ENCODE data around the gene ANKRD33B.
A peak's percentile ranks its signal among the peaks of the same experiment; 100 is the strongest.

The ANKRD33B gene

GRCh38 chr5:10530601-10531320 lies 33.1 kb upstream of the ANKRD33B start:
- TF ChIP-seq CTCF (IDR thresholded peaks at IDR 0.05; ENCODE audit: insufficient read depth, low read depth, low read length, missing control alignments) = no peak
- no peak overlapping the region for H3K4me3 ChIP-seq (ENCODE audit: low read depth, low read length)
- no peak for DNase-seq (ENCODE audit: low read depth)

GRCh38 chr5:10532421-10532820 lies 31.4 kb upstream of the ANKRD33B start:
- no peak for TF ChIP-seq CTCF (IDR thresholded peaks at IDR 0.05; ENCODE audit: insufficient read depth, low read depth, low read length, missing control alignments)
- no peak for DNase-seq (ENCODE audit: low read depth)
- H3K4me3 ChIP-seq (ENCODE audit: low read depth, low read length) = no peak overlapping the region

GRCh38 chr5:10533226-10533625 lies 30.6 kb upstream of the ANKRD33B start:
- no peak overlapping the region for H3K4me3 ChIP-seq (ENCODE audit: low read depth, low read length)
- no peak for DNase-seq (ENCODE audit: low read depth)
- TF ChIP-seq CTCF (IDR thresholded peaks at IDR 0.05; ENCODE audit: insufficient read depth, low read depth, low read length, missing control alignments) = no peak

- H3K4me3 ChIP-seq (ENCODE audit: low read depth, low read length) = no peak overlapping the region
- TF ChIP-seq CTCF (IDR thresholded peaks at IDR 0.05; ENCODE audit: insufficient read depth, low read depth, low read length, missing control alignments) = no peak
- no peak for DNase-seq (ENCODE audit: low read depth)
Observed at GRCh38 chr5:10534561-10535530, 29.0 kb upstream of the ANKRD33B start.

GRCh38 chr5:10536511-10536910 lies 27.4 kb upstream of the ANKRD33B start:
- TF ChIP-seq CTCF (IDR thresholded peaks at IDR 0.05; ENCODE audit: insufficient read depth, low read depth, low read length, missing control alignments) = no peak
- no peak for DNase-seq (ENCODE audit: low read depth)
- no peak overlapping the region for H3K4me3 ChIP-seq (ENCODE audit: low read depth, low read length)

- no peak for TF ChIP-seq CTCF (IDR thresholded peaks at IDR 0.05; ENCODE audit: insufficient read depth, low read depth, low read length, missing control alignments)
- no peak overlapping the region for H3K4me3 ChIP-seq (ENCODE audit: low read depth, low read length)
- DNase-seq (ENCODE audit: low read depth) = peak; percentile 17
Observed at GRCh38 chr5:10536931-10537579, 26.8 kb upstream of the ANKRD33B start.

Measured in GM12865 (cell line).